PC-9 (cell line): Measurements from ENCODE around the gene ZBTB1. TPM values are rescaled to one million over a fixed set of nuclear protein-coding genes. Genes with fewer than 3 reads are reported as not detected.
A peak's percentile ranks its signal among the peaks of the same experiment; 100 is the strongest.

Experiments used
- BruUV-seq: library from RNA; stranded (reverse); fragments of 400-500 nt; replicated peaks from 2 replicates; lab custom pipeline; 2021; lab: Mats Ljungman, UMichigan
- CTCF ChIA-PET: fragments of 300-600 bp; sonication (Branson Sonifier 250); formaldehyde crosslinking; loops from one replicate; lab custom pipeline; 2022; ENCODE audit warnings: antibody characterized with exemption; lab: Charles Lee
- POLR2A ChIA-PET: fragments of 300-600 bp; sonication (Branson Sonifier 250); formaldehyde crosslinking; loops from one replicate; lab custom pipeline; 2022; ENCODE audit warnings: antibody characterized with exemption; ENCODE audit not compliant: unreplicated experiment; lab: Charles Lee
- DNase-seq, 2 experiments: peaks; one replicate each; pipeline versions ENCODE4 v3.0.0 to v3.0.0-alpha.2; 2015 to 2022; ENCODE audit warnings: mixed read lengths in 1 of 2
- H2AFZ ChIP-seq: fragments of 200-600 bp; sonication (generic); 2 replicates; pipeline ENCODE4 v1.8.1; 2017; ENCODE audit warnings: antibody characterized with exemption
- H3F3A ChIP-seq: fragments of 200-600 bp; sonication (generic); 2 replicates; pipeline ENCODE4 v1.8.1; 2017; ENCODE audit warnings: antibody characterized with exemption, mild to moderate bottlenecking, low read depth; ENCODE audit not compliant: insufficient read depth
- H3K27ac ChIP-seq: fragments of 200-600 bp; sonication (generic); 2 replicates; pipeline ENCODE4 v1.6.1; 2016; ENCODE audit warnings: mixed run types
- H3K27me3 ChIP-seq: fragments of 200-600 bp; sonication (generic); 2 replicates; pipeline ENCODE4 v1.6.1; 2016; ENCODE audit warnings: low read depth, mixed run types; ENCODE audit not compliant: insufficient read depth
- H3K36me3 ChIP-seq: fragments of 200-600 bp; sonication (generic); 2 replicates; pipeline ENCODE4 v1.6.1; 2016; ENCODE audit warnings: low read depth, mixed run types
- H3K4me1 ChIP-seq: fragments of 200-600 bp; sonication (generic); replicated peaks from 2 replicates; pipeline ENCODE4 v1.6.1; 2016; ENCODE audit warnings: mixed run types; ENCODE audit not compliant: insufficient read depth
- H3K4me2 ChIP-seq: fragments of 200-600 bp; sonication (generic); 2 replicates; pipeline ENCODE4 v1.6.1; 2017; ENCODE audit warnings: mixed run types
- H3K4me3 ChIP-seq: fragments of 200-600 bp; sonication (generic); 2 replicates; pipeline ENCODE4 v1.6.1; 2016; ENCODE audit warnings: mixed run types
- H3K79me2 ChIP-seq: fragments of 200-600 bp; sonication (generic); 2 replicates; pipeline ENCODE4 v1.6.1; 2017; ENCODE audit warnings: low read depth, mixed run types
- H3K9me2 ChIP-seq: fragments of 200-600 bp; sonication (generic); 2 replicates; pipeline ENCODE4 v1.8.1; 2017; ENCODE audit warnings: mild to moderate bottlenecking; ENCODE audit not compliant: insufficient read depth
- H3K9me3 ChIP-seq: fragments of 200-600 bp; sonication (generic); 2 replicates; pipeline ENCODE4 v1.8.1; 2016; ENCODE audit warnings: low read depth; ENCODE audit not compliant: insufficient read depth
- H4K20me1 ChIP-seq: fragments of 200-600 bp; sonication (generic); 2 replicates; pipeline ENCODE4 v1.8.1; 2017; ENCODE audit not compliant: insufficient read depth
- EZH2 ChIP-seq: fragments of 200-600 bp; sonication (generic); IDR thresholded peaks from 2 replicates; pipeline ENCODE4 v1.8.0; 2017; ENCODE audit warnings: antibody characterized with exemption, low read depth
- intact Hi-C: fragments of 100-400 bp; cut with micrococcal nuclease; formaldehyde crosslinking; loops from one replicate; pipeline ENCODE4 v1.10.0; 2022; ENCODE audit not compliant: unreplicated experiment
- total RNA-seq: library from RNA; stranded (reverse); gene quantifications from 2 replicates; pipeline ENCODE4 v1.2.3, GENCODE V29; 2021
- TF ChIP-seq, protein P1 (sequence below): fragments of 200-600 bp; sonication (generic); conservative IDR thresholded peaks from 2 replicates; pipeline ENCODE4 v1.6.1; 2017; ENCODE audit warnings: mixed run types, antibody characterized with exemption, mild to moderate bottlenecking, moderate library complexity

The ZBTB1 gene
- total RNA-seq, 1 experiment from 2014 or later: 55.4 TPM

- Histone ChIP-seq H3K27ac (peak overlapping the region; percentile 55), H3K9me3 (no peaks in the 10 kb centered on the region; the same call in 1 of the 2 replicates), H3K4me2 (peak overlapping the region; percentile 47), H4K20me1 (peaks cover 33% of the 10 kb centered on the region), H3K4me1 (peaks cover 12% of the 10 kb centered on the region), H3K36me3 (peaks cover 35% of the 10 kb centered on the region), H3F3A (peaks cover 22% of the 10 kb centered on the region), H3K27me3 (no peaks in the 10 kb centered on the region), H2AFZ (no peak overlapping the region), H3K9me2 (no peaks in the 10 kb centered on the region), H3K79me2 (peaks cover 54% of the 10 kb centered on the region), H3K4me3 (no peak overlapping the region)
- TF ChIP-seq EZH2: no peak
- TF ChIP-seq, protein P1, sequence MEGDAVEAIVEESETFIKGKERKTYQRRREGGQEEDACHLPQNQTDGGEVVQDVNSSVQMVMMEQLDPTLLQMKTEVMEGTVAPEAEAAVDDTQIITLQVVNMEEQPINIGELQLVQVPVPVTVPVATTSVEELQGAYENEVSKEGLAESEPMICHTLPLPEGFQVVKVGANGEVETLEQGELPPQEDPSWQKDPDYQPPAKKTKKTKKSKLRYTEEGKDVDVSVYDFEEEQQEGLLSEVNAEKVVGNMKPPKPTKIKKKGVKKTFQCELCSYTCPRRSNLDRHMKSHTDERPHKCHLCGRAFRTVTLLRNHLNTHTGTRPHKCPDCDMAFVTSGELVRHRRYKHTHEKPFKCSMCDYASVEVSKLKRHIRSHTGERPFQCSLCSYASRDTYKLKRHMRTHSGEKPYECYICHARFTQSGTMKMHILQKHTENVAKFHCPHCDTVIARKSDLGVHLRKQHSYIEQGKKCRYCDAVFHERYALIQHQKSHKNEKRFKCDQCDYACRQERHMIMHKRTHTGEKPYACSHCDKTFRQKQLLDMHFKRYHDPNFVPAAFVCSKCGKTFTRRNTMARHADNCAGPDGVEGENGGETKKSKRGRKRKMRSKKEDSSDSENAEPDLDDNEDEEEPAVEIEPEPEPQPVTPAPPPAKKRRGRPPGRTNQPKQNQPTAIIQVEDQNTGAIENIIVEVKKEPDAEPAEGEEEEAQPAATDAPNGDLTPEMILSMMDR: no peak
- BruUV-seq: no TSS peak
- POLR2A ChIA-PET: interaction anchor here (0.6 kb wide), 1 partner anchor 261 kb away, joined by 6 read pairs; no protein-coding TSS in a partner anchor
- DNase-seq: peak in 1 of 2 experiments; percentile 72
- intact Hi-C loops: no loop called here
- CTCF ChIA-PET: no interaction called here
These were observed 16.1 kb downstream of the ZBTB1 start for GRCh38 chr14:64520699-64521098.

GRCh38 chr14:64522591-64523355 is 18.2 kb downstream of the ZBTB1 start:
- Histone ChIP-seq H3K4me2 (no peak overlapping the region), H3K9me2 (no peaks in the 10 kb centered on the region), H3K27ac (no peak overlapping the region), H3K9me3 (no peaks in the 10 kb centered on the region; the same call in 1 of the 2 replicates), H2AFZ (no peak overlapping the region), H3K27me3 (no peaks in the 10 kb centered on the region), H3K4me3 (no peak overlapping the region), H3K4me1 (peaks cover 12% of the 10 kb centered on the region), H3F3A (peaks cover 29% of the 10 kb centered on the region), H3K79me2 (peaks cover 35% of the 10 kb centered on the region), H3K36me3 (peaks cover 35% of the 10 kb centered on the region), H4K20me1 (peaks cover 20% of the 10 kb centered on the region; the same call in 1 of the 2 replicates)
- intact Hi-C loops: no loop called here
- BruUV-seq: TSS peak; percentile 11
- POLR2A ChIA-PET: no interaction called here
- DNase-seq: no peak
- CTCF ChIA-PET: interaction anchor here (0.5 to 0.6 kb wide), 2 partner anchors 16 to 141 kb away, joined by 3 to 6 read pairs; no protein-coding TSS in a partner anchor
- TF ChIP-seq, protein P1: no peak
- no peak for TF ChIP-seq EZH2

DNA sequence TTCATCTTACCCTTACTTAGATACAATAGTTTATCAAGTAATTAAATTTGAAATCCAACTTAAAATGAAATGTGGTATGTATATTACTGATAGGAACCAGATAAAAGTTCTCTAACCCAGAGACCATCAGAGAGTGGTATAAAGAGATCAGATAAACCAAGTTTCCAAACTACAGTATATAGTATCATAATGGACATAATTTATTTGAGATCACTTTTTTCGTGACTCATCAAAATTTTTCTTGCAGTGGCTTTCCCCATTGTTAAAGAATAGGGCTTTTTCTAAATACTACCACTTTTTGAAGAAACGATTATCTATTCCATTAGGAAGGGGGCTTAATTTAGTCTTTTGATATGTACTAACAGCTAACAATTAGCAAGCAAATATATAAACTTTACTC is 20.8 kb downstream of the ZBTB1 start:
- H3K9me2 ChIP-seq: no peaks in the 10 kb centered on the region
- ChIA-PET CTCF (no interaction called here), POLR2A (no interaction called here)
- no peak overlapping the region for H2AFZ ChIP-seq
- no peak overlapping the region for H3K4me3 ChIP-seq
- peaks cover 12% of the 10 kb centered on the region for H3K79me2 ChIP-seq
- TF ChIP-seq, protein P1: no peak
- H4K20me1 ChIP-seq: peaks cover 16% of the 10 kb centered on the region; the same call in 1 of the 2 replicates
- peaks cover 6% of the 10 kb centered on the region for H3K4me1 ChIP-seq
- no TSS peak for BruUV-seq
- no peak overlapping the region for H3K4me2 ChIP-seq
- H3K27ac ChIP-seq: 0 out of 2 replicates have a peak overlapping the region, but pooled peaks have one; percentile 4
- DNase-seq: no peak
- no peaks in the 10 kb centered on the region for H3K27me3 ChIP-seq
- H3K9me3 ChIP-seq: no peaks in the 10 kb centered on the region; the same call in 1 of the 2 replicates
- peaks cover 18% of the 10 kb centered on the region for H3F3A ChIP-seq
- intact Hi-C loops: no loop called here
- H3K36me3 ChIP-seq: peaks cover 35% of the 10 kb centered on the region
